ENCODE results near the gene ITGB3BP. TPM values are rescaled to one million over a fixed set of nuclear protein-coding genes. Genes with fewer than 3 reads are reported as not detected.
"Not testable (repeated sequence)": the region's sequence is repeated elsewhere in the genome, so short reads cannot be mapped to it uniquely, and the experiment has no call there.

The ITGB3BP gene
- total RNA-seq, 1 donor from 2014 or later, result 12.7 TPM

- no peak for DNase-seq
- H3K27ac Mint-ChIP-seq (ENCODE audit: unreplicated experiment), result no peak overlapping the region
- H3K9me3 Mint-ChIP-seq (ENCODE audit: unreplicated experiment), result no peaks in the 10 kb centered on the region
- no peak for TF ChIP-seq CTCF (IDR thresholded peaks at IDR 0.05; ENCODE audit: partially characterized antibody, unreplicated experiment)
- H3K4me3 Mint-ChIP-seq (ENCODE audit: unreplicated experiment), result no peak overlapping the region
- no peaks in the 10 kb centered on the region for H3K4me1 Mint-ChIP-seq (ENCODE audit: low read depth, unreplicated experiment)
- H3K27me3 Mint-ChIP-seq (ENCODE audit: unreplicated experiment), result no peaks in the 10 kb centered on the region
- H3K36me3 Mint-ChIP-seq (ENCODE audit: unreplicated experiment), result no peaks in the 10 kb centered on the region
Observed at GRCh38 chr1:63497577-63497976, 25.4 kb downstream of the ITGB3BP start.

GRCh38 chr1:63487336-63488065 is 35.5 kb downstream of the ITGB3BP start:
- Mint-ChIP-seq H3K36me3 (ENCODE audit: unreplicated experiment) (no peaks in the 10 kb centered on the region), H3K27me3 (ENCODE audit: unreplicated experiment) (peaks cover 1% of the 10 kb centered on the region), H3K27ac (ENCODE audit: unreplicated experiment) (no peak overlapping the region), H3K4me3 (ENCODE audit: unreplicated experiment) (no peak overlapping the region), H3K4me1 (ENCODE audit: low read depth, unreplicated experiment) (no peaks in the 10 kb centered on the region), H3K9me3 (ENCODE audit: unreplicated experiment) (peaks cover 2% of the 10 kb centered on the region)
- no peak for DNase-seq
- TF ChIP-seq CTCF (IDR thresholded peaks at IDR 0.05; ENCODE audit: partially characterized antibody, unreplicated experiment), result no peak

- Mint-ChIP-seq H3K9me3 (ENCODE audit: unreplicated experiment) (peaks cover 2% of the 10 kb centered on the region), H3K4me1 (ENCODE audit: low read depth, unreplicated experiment) (no peaks in the 10 kb centered on the region), H3K27ac (ENCODE audit: unreplicated experiment) (no peak overlapping the region), H3K27me3 (ENCODE audit: unreplicated experiment) (peaks cover 1% of the 10 kb centered on the region), H3K36me3 (ENCODE audit: unreplicated experiment) (no peaks in the 10 kb centered on the region), H3K4me3 (ENCODE audit: unreplicated experiment) (no peak overlapping the region)
- no peak for TF ChIP-seq CTCF (IDR thresholded peaks at IDR 0.05; ENCODE audit: partially characterized antibody, unreplicated experiment)
- no peak for DNase-seq
Observed at GRCh38 chr1:63486629-63487028, 36.4 kb downstream of the ITGB3BP start.

- peaks cover 2% of the 10 kb centered on the region for H3K27me3 Mint-ChIP-seq (ENCODE audit: unreplicated experiment)
- DNase-seq, result no peak
- no peaks in the 10 kb centered on the region for H3K9me3 Mint-ChIP-seq (ENCODE audit: unreplicated experiment)
- no peak overlapping the region for H3K4me3 Mint-ChIP-seq (ENCODE audit: unreplicated experiment)
- no peak for TF ChIP-seq CTCF (IDR thresholded peaks at IDR 0.05; ENCODE audit: partially characterized antibody, unreplicated experiment)
- no peak overlapping the region for H3K27ac Mint-ChIP-seq (ENCODE audit: unreplicated experiment)
- H3K4me1 Mint-ChIP-seq (ENCODE audit: low read depth, unreplicated experiment), result no peaks in the 10 kb centered on the region
- no peaks in the 10 kb centered on the region for H3K36me3 Mint-ChIP-seq (ENCODE audit: unreplicated experiment)
Observed at GRCh38 chr1:63480057-63480456, 43.0 kb downstream of the ITGB3BP start.

- Mint-ChIP-seq H3K9me3 (ENCODE audit: unreplicated experiment) (no peaks in the 10 kb centered on the region), H3K36me3 (ENCODE audit: unreplicated experiment) (no peaks in the 10 kb centered on the region), H3K4me1 (ENCODE audit: low read depth, unreplicated experiment) (no peaks in the 10 kb centered on the region), H3K4me3 (ENCODE audit: unreplicated experiment) (no peak overlapping the region), H3K27me3 (ENCODE audit: unreplicated experiment) (peaks cover 2% of the 10 kb centered on the region), H3K27ac (ENCODE audit: unreplicated experiment) (no peak overlapping the region)
- no peak for TF ChIP-seq CTCF (IDR thresholded peaks at IDR 0.05; ENCODE audit: partially characterized antibody, unreplicated experiment)
- DNase-seq, result no peak
Observed at GRCh38 chr1:63475761-63476160, 47.3 kb downstream of the ITGB3BP start.

GRCh38 chr1:63468683-63469082 is 54.3 kb downstream of the ITGB3BP start:
- not testable (repeated sequence) for DNase-seq; H3K4me3 Mint-ChIP-seq (ENCODE audit: unreplicated experiment); H3K36me3 Mint-ChIP-seq (ENCODE audit: unreplicated experiment); H3K9me3 Mint-ChIP-seq (ENCODE audit: unreplicated experiment); H3K4me1 Mint-ChIP-seq (ENCODE audit: low read depth, unreplicated experiment); H3K27ac Mint-ChIP-seq (ENCODE audit: unreplicated experiment); H3K27me3 Mint-ChIP-seq (ENCODE audit: unreplicated experiment)
